ENCODE measurements around the gene ALDH16A1.
"Not testable (repeated sequence)": the region's sequence is repeated elsewhere in the genome, so short reads cannot be mapped to it uniquely, and the experiment has no call there.

- not testable (repeated sequence) for TF ChIP-seq POLR2A, CTCF (IDR thresholded peaks at IDR 0.05)
Observed at GRCh38 chr19:49461130-49461529, 8.1 kb downstream of the ALDH16A1 start.
